GM21786 (cell line): ENCODE measurements around the gene AQP1.

Source experiments
- ATAC-seq: cut with Tn5 transposase; IDR thresholded peaks from one replicate; pipeline ENCODE4 v1.9.1; 2021; ENCODE audit not compliant: unreplicated experiment

The AQP1 gene

GRCh38 chr7:30905078-30906012, 6.3 kb upstream of the AQP1 start:
- ATAC-seq, result no peak

- no peak for ATAC-seq
Observed at GRCh38 chr7:30906014-30906413, 5.6 kb upstream of the AQP1 start.

GRCh38 chr7:30906515-30907240, 5.0 kb upstream of the AQP1 start:
- no peak for ATAC-seq

- no peak for ATAC-seq
Observed at GRCh38 chr7:30907527-30908267, 4.0 kb upstream of the AQP1 start.

GRCh38 chr7:30908681-30909080, 3.0 kb upstream of the AQP1 start:
- no peak for ATAC-seq

DNA sequence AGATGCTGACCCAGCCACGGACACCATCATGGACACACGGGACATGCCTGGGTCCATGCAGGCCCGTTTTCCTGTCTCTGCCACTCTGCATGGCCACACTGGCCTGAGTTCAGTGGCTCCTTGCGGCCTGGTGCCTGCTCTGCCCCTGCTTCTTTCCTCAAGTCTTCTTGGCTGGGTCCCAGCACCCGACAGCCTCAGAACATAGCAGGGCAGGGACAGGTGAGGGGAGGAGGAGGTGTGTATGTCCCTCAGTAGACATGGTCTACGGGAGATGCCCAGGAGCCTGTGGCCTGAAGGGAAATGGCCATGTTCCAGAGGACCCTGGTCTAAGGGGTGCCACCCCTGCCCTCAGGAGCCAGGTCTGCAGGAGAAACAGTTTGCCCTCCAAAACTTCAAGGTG, 2.2 kb upstream of the AQP1 start:
- no peak for ATAC-seq

- ATAC-seq, result no peak
Observed at GRCh38 chr7:30910411-30911073, 1.1 kb upstream of the AQP1 start.

- ATAC-seq, result no peak
Observed at GRCh38 chr7:30911133-30911532, 520 bp upstream of the AQP1 start.

GRCh38 chr7:30912021-30912730, 523 bp downstream of the AQP1 start:
- no peak for ATAC-seq

GRCh38 chr7:30912731-30912985, 1.0 kb downstream of the AQP1 start:
- no peak for ATAC-seq

DNA sequence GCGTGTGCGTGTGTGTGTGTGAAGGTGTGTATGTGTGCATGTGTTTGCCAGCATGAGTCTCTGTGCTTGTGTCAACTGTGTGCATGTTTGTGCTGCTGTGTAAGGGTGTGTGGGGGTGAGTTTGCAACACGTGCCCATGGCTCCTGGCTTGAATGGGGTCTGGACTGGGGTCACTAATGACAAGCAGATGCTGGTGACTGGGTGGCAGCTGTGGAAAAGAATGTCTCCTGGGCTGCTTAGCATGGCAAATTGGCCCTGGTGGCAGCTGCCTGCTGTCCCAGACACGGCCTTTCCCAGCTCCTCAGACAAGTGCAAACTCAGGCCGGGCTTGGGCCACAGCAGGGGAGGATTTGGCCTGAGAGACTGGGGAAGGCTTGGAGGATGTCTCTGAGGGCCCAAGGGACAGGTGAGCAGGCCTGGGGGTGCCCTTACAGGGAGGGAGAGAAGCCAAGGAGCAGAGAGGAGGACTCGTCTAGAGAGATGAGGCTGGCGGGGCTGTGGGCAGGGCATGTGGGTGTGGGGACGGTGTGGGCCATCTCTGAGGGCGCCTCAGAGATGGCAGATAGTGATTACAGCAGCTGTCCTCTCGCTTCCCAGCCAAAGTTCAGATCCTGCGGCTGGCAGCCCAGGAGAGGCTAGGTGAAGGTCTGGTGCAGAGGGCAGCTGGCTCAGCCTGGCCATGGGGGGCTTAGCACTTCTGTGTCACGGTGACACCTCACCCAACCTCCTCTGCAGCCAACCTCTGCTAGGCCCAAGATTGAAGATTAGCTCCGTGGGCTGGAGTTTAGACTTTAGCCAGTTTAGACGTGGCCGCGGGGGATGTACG, 1.5 kb downstream of the AQP1 start:
- ATAC-seq, result no peak

- ATAC-seq, result no peak
Observed at GRCh38 chr7:30913821-30914515, 2.3 kb downstream of the AQP1 start.

- ATAC-seq, result no peak
Observed at GRCh38 chr7:30914596-30914995, 2.9 kb downstream of the AQP1 start.

DNA sequence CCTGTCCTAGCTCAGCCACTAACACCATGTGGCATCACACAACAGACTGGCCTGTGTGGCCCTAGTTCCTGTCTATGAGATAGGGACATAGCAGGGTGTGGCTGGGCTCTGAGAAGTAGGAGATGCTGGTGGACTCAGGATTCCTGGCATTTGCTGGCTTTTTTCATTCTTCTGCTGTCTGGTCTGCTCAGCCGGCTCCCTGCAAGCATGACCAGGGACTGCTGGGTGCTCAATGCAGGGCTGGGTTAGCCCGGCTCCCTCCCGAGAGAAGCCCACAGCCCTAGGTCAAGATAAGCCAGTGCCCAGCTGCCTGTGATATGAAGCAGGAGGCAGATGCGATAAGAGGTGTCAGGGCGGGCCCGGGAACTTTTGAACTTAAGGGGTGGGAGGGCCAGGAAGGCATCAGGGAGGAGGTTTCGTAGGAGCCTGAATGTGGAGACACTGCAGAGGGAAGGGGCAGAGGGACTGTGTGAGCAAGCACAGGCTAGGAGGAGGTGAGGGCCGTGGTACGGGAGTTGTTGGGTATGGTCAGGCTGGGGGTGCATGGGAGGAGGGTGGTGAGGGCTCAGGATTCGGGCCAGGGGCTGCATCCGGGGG, 3.5 kb downstream of the AQP1 start:
- ATAC-seq, result no peak

DNA sequence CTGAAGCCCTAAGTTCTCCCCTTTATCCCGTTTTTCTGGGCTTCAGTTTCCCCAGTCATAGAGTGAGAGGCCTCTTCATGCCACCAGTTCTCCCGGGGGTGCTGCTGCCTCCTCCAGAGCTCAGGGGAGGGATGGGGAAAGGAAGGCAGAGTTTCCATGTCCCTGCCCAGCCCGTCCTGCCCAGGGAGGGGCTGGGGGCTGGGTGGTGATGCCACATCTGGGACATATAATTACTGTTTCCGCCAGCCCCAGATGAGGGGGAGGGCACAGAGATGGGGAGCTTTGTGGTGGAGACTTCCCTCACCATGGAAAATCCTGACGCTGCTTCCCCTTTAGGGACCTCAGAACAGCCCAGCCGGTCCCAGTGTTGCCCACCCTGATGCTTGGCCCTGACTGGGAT, 4.1 kb downstream of the AQP1 start:
- no peak for ATAC-seq

DNA sequence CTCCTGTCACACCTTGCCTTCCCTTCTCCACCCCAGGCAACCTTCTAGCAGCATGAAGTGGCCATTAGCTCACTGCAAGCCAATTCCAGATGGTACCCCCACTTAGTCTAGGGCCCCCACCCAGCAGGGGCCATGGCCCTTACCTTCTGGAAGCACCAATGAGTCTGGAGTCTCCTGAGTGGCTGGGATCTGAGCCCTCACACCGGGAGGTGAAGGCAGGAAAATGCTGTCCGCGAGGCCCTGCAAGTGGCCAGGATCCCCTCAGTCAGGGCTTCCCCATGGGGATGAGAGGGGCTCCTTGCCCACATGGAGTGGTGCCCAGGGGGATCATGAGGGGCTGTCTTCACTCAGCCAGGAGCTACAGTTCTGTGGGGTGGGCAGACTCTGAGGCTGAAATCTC, 4.6 kb downstream of the AQP1 start:
- ATAC-seq, result no peak

- no peak for ATAC-seq
Observed at GRCh38 chr7:30916767-30917166, 5.1 kb downstream of the AQP1 start.

DNA sequence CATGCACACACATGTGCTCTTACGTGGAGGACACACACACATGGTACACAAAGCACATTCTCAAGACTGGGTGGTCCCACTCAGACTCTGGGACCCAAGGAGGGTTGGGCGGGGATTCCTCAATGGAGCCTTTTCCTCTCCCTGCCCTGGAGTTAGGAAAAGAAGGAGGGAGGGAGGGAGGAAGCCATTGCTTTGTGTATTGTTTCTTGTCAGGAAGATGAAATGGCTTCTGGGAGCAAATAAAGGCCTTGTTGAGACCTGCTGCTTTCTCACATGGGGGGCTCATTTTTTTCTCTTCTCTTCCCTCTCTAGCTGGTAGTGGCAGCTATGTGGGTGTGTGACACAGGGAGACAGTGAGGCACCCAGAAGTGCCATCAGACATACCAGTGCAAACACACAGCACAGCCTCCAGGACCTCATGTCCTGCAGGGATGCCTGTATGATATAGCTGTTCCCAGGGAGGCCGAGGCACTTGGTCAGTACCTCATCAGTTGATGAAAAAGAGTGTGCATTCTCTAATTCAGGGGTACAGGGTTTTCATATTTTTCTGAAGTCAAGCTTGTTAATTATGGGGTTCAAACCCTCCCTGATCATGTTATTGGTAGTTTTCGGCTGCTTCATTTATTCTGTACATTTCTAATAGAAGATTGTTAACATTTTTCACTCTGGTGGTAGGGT, 5.7 kb downstream of the AQP1 start:
- no peak for ATAC-seq
